ENCODE data around the gene MOV10L1.
"Not testable (repeated sequence)": the region's sequence is repeated elsewhere in the genome, so short reads cannot be mapped to it uniquely, and the experiment has no call there.

Gene MOV10L1

DNA sequence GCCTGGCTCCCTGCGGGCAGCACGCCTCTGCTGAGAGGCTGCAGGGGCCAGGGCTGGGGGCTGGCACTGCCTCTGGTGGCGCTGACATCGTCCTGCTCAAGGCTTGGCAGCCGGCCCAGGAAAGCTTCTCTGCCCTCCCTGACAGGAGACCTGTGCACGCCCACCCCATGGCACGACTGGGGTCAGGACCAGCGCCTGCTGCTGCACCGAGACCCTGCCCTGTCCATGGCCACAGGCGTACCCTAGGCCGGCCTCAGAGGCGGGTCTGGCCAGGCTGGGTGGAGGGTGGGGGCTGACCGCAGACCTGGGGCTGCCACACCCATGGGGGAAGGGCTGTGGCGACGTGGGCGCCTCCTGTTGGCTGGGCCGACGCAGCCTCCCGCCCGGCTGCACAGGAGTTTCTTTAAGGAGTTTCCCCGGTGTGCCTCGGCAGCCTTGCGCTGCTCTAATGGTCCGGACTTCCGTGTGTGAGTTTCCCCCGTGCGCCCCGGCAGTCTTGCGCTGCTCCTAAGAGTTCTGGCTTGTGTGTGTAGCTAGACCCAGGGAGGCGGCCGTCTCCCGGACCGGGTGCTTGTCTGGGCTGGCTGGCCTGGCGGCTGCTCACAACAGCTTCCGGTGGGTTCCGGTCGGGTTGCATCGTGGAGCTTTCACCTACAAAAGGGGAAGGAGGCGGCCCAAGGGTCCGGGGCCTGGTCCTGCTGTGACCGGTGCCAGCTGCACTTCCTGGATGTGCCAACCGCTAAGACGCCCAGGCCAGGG is 100.6 kb downstream of the MOV10L1 start:
- no peak for DNase-seq (ENCODE audit: low spot score)

GRCh38 chr22:50190941-50191741 is 101.3 kb downstream of the MOV10L1 start:
- no peak for DNase-seq (ENCODE audit: low spot score)

- no peak for DNase-seq (ENCODE audit: low spot score)
These were observed 102.8 kb downstream of the MOV10L1 start for GRCh38 chr22:50192436-50193204.

DNA sequence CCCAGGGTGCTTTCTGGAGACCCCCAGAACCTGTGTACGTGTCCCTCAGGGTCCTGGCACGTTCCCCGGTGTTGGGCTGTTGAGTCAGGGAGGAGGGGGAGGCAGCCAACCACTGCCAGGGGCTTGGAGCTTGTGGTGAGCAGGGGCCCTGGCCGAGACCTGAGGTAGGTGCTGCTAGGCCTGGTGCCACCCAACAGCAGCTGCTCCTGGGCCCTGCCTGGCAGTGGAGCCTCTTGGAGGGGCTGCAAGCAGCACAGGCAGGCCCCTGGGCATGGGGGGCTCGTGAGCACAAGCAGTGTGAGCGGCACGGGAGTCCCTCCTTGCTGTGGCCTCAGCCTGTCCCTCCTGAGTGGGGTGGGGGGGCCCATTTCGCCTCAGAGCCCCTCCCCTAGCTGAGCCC is 103.8 kb downstream of the MOV10L1 start:
- no peak for DNase-seq (ENCODE audit: low spot score)

- DNase-seq (ENCODE audit: low spot score) = no peak
These were observed 104.4 kb downstream of the MOV10L1 start for GRCh38 chr22:50194037-50194805.

- DNase-seq (ENCODE audit: low spot score) = no peak
These were observed 106.5 kb downstream of the MOV10L1 start for GRCh38 chr22:50196256-50196655.

- no peak for DNase-seq (ENCODE audit: low spot score)
These were observed 107.4 kb downstream of the MOV10L1 start for GRCh38 chr22:50197000-50197800.

DNA sequence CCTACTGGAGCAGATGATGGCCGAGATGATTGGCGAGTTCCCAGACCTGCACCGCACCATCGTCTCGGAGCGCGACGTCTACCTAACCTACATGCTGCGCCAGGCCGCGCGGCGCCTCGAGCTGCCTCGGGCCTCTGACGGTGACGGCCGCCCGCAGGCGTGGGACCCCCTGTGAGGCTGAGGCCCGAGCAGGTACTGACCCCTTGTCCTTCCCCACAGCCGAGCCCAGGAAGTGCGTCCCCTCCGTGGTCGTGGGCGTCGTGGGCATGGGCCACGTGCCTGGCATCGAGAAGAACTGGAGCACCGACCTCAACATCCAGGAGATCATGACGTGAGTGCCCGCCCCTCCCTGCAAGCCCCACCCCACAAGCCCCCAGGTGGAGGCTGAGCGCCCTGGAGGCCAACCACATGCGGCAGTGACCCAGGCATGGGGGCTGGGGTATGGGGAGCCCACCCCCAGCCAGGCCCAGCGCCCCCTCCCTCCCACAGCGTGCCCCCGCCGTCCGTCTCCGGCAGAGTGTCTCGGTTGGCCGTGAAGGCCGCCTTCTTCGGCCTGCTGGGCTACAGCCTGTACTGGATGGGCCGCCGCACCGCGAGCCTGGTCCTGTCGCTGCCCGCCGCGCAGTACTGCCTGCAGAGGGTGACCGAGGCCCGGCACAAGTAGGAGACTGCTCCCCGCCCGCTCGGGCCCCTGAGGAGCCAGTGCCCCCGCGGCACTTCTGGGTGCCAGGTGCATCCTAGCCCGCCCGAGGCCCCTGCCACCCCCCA is 108.2 kb downstream of the MOV10L1 start:
- DNase-seq (ENCODE audit: low spot score) = no peak

DNA sequence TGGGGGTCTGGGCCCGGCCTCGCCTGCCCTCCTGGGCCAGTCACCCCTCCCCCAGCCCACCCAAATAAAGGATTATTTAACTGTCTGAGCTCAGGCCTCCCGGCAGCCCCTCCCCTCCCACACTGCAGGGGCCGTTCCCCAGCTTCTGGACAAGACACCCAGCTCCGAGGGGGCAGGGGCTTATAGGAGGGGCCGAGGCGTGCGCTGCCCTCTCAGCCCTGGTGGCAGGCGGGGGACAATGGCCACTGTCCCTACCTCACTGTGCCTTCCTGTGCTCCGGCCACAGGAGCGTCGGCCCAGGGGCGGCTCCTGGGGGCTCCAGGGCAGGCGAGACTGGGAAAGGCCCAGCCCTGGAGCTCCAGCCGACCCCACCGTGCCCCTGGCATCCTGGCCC is 108.8 kb downstream of the MOV10L1 start:
- no peak for DNase-seq (ENCODE audit: low spot score)

DNA sequence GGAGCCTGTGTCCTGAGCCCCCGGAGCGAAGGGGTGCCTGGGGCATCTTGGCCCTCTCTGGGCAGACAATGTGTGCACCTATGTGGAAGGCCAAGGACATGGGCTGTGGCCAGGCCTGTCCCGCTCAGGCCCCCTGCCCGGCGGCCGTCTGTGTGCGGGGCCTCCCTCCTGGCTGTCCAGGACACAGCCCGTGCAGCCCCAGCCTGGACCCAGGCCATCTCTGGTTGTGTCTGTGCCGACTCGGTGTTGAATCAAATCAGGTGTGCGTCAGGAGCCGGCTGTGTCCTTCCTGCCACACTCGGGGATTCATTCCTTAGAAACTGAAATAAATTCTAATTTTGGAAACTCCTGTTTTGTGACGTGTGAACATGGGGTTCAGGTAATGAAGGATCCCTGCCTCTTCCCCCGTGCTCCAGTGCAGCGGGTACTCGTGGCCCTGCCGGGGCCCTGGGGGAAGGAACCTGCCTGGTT is 109.5 kb downstream of the MOV10L1 start:
- DNase-seq (ENCODE audit: low spot score) = no peak

DNA sequence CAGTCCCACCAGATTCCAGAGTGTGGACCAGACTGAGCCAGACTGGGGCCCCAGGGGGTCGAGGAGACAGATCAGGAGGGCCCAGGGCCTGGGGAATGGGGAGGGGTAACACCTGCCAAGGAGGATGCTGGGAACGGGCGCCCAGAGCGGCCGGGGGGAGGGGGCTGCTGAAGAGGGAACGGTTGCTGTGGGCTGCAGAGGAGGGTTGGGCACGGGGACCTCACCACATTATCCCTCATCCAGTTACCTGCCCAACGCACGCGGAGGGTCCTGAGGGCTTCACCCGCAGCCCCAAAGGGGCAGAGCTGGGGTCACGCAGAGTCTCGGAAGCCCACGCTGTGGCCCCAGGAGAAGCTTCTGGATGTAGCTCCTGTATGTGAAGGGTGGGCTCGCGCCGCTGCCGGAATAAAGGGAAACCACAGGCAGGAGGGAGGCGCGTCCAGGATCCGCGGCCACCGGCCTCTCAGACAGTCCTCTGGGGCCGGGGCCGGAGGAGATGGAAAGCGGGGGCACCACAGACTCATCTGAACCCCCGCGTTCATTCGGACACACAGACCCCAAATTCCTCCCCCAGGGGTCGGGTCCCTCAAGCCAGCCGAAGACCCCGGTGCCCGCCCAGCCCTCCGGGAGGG is 110.1 kb downstream of the MOV10L1 start:
- no peak for DNase-seq (ENCODE audit: low spot score)

DNA sequence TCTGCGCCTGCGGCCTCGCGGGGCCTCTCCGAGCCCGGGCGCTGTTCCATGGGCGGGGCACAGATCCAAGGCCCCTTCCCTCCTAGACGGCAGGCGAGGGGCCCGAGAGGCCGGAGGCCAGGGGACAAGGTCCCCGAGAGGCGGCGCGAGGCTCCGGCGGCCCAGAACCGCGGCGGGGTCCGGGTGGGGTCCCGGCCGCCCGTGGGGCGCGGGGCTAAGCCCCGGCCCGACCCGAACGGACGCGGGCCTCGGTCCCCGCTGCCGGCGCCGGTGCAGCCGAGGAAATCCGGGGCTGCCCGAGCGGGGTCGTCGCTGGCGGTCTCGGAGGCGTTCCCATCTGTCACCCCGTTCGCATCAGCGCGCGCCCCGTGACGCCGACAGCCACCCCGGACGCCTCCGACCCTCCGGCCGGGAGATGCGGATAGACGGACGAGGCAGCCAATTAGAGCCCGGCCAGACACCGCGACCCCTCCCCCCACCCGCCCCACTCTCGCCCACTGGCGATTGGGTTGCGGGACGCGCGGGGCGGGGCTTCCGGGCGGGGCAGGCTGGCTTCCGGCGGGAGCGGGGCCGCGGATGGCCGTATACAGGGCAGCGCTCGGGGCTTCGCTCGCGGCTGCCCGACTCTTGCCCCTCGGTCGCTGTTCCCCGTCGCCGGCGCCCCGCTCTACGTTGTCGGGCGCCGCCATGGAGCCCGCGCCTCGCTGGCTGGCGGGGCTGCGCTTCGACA is 110.8 kb downstream of the MOV10L1 start, which contains the start of gene SELENOO:
SELENOO (plus strand) TSS at position 551 of the 730 bp plus-strand sequence; CDS start at position 577, 26 bp downstream.
- DNase-seq (ENCODE audit: low spot score) = peak; percentile 95

GRCh38 chr22:50201191-50202129 is 111.7 kb downstream of the MOV10L1 start:
- DNase-seq (ENCODE audit: low spot score) = no peak

- no peak for DNase-seq (ENCODE audit: low spot score)
These were observed 112.4 kb downstream of the MOV10L1 start for GRCh38 chr22:50202130-50202666.

GRCh38 chr22:50203288-50203687 is 113.5 kb downstream of the MOV10L1 start:
- no peak for DNase-seq (ENCODE audit: low spot score)

- DNase-seq (ENCODE audit: low spot score) = no peak
These were observed 114.8 kb downstream of the MOV10L1 start for GRCh38 chr22:50204571-50204970.

GRCh38 chr22:50204998-50205397 is 115.2 kb downstream of the MOV10L1 start:
- DNase-seq (ENCODE audit: low spot score) = not testable (repeated sequence)
